Psoas muscle (tissue), 8 donors: ENCODE measurements around the gene OAS2. TPM values are rescaled to one million over a fixed set of nuclear protein-coding genes. Genes with fewer than 3 reads are reported as not detected.

Experiments used
- ATAC-seq, 4 donors: fragments of 200-7000 bp; cut with Tn5 transposase; one replicate each; pipeline ENCODE4 v1.9.1; 2020; ENCODE audit warnings: moderate library complexity in 3 of 4, mild to moderate bottlenecking in 2 of 4
- DNase-seq, 2 donors: peaks; one replicate each; pipeline ENCODE4 v3.0.0-alpha.2; 2020
- H3K27ac ChIP-seq: fragments of 200-600 bp; one replicate; pipeline ENCODE4 v1.8.0; 2022
- H3K27me3 ChIP-seq, 3 donors: fragments of 200-600 bp in 1 of 3; one replicate each; pipeline versions ENCODE4 v1.6.1 to v1.8.0; 2013 to 2022; ENCODE audit warnings: low read length in 2 of 3, mild to moderate bottlenecking in 2 of 3, moderate library complexity in 1 of 3; ENCODE audit not compliant: insufficient read depth in 3 of 3
- H3K36me3 ChIP-seq, 2 donors: fragments of 200-600 bp in 1 of 2; one replicate each; pipeline versions ENCODE4 v1.6.1 to v1.8.0; 2013 to 2022; ENCODE audit warnings: low read depth in 1 of 2, mild to moderate bottlenecking in 1 of 2, moderate library complexity in 1 of 2; ENCODE audit not compliant: insufficient read depth in 1 of 2
- H3K4me1 ChIP-seq: fragments of 200-600 bp; one replicate; pipeline ENCODE4 v1.8.0; 2022
- H3K4me3 ChIP-seq: fragments of 200-600 bp; one replicate; pipeline ENCODE4 v1.8.0; 2022; ENCODE audit warnings: mild to moderate bottlenecking
- H3K9me3 ChIP-seq: fragments of 200-600 bp; one replicate; pipeline ENCODE4 v1.8.0; 2022
- CTCF ChIP-seq: fragments of 200-600 bp; IDR thresholded peaks from one replicate; pipeline ENCODE4 v1.8.0; 2022; ENCODE audit warnings: antibody characterized with exemption
- WGBS, 3 donors: extraction: QIAGEN DNeasy Blood & Tissue Kit; methylation state at CpG; one replicate each; pipeline versions ENCODE4 v1.1.6 to v1.1.7; 2013; 5-methylcytosine and 5-hydroxymethylcytosine counted together
- intact Hi-C, 2 donors: fragments of 100-400 bp; cut with DNase I; formaldehyde crosslinking; loops; one replicate each; pipeline versions ENCODE4 v1.11.0 to v1.14.2; 2022
- polyA plus RNA-seq, 3 donors: library from polyadenylated mRNA; stranded (reverse); fragments of 200-250 nt; gene quantifications; one replicate each; pipeline ENCODE4 v1.2.3, GENCODE V29; 2013
- total RNA-seq, 4 donors: library from RNA; stranded (reverse); fragmentation: NEBNext Ultra II Directional in 2 of 4; extraction: Animal tissue kit (Norgen Biotek cat#: 25700) in 2 of 4; gene quantifications; one replicate each; pipeline versions ENCODE4 v1.2.1 to v1.2.4, GENCODE V29; 2021 to 2023
- donor health status: healthy with polysubstance abuse.
- donor health status: DM: no; HTN: no; CAD: no; lungs with moderate emphysema.
- donor health status: Bipolar disorder and iron deficiency.
- donor health status: healthy.
- donor health status: DM: yes; HTN: yes; CAD: no.
- donor health status: DM: no; HTN: no; CAD: no.
- donor health status: DM: no; HTN: no; CAD: no.
- donor health status: DM: yes; HTN: yes; CAD: no.

OAS2 gene
- total and polyA plus RNA-seq, 7 donors = 1.5 to 8.4 (median 2.1) TPM

- no peak for TF ChIP-seq CTCF
- 72 to 83% (median 76%) methylated on average over 7 of the region's 7 CpGs for WGBS, 3 donors
- Histone ChIP-seq H3K4me3 (no peak overlapping the region), H3K4me1 (no peaks in the 10 kb centered on the region), H3K27ac (no peak overlapping the region), H3K9me3 (no peaks in the 10 kb centered on the region), H3K36me3 (no peaks in the 10 kb centered on the region), H3K27me3 (peaks cover 0 to 90% (median 23%) of the 10 kb centered on the region in 3 donors)
- ATAC-seq (no peak), DNase-seq (no peak)
- intact Hi-C loops = no loop called here
These were observed 82.1 kb downstream of the OAS2 start for GRCh38 chr12:113060336-113060960.

- ATAC-seq (no peak), DNase-seq (peak in 1 of 2 donors; percentile 57)
- intact Hi-C loops = no loop called here
- H3K9me3 ChIP-seq = no peaks in the 10 kb centered on the region
- H3K27ac ChIP-seq = no peak overlapping the region
- no peaks in the 10 kb centered on the region for H3K4me1 ChIP-seq
- H3K36me3 ChIP-seq = no peaks in the 10 kb centered on the region
- no peak for TF ChIP-seq CTCF
- peaks cover 0 to 83% (median 18%) of the 10 kb centered on the region in 3 donors for H3K27me3 ChIP-seq
- 48 to 62% (median 54%) methylated on average over 9 to 10 of the region's 10 CpGs for WGBS, 3 donors
- no peak overlapping the region for H3K4me3 ChIP-seq
These were observed 82.9 kb downstream of the OAS2 start for GRCh38 chr12:113061061-113061694.

Other genes starting within 250 kb of the OAS2 start
- gene RPH3A, start 186.8 kb upstream of the OAS2 start, total RNA-seq = under 1 TPM in 2 of 4 donors, not detected in 2; 0.26 to 0.32 TPM
- under 1 TPM in 1 of 3 donors, not detected in 2; 0.26 TPM for gene RPH3A, start 186.8 kb upstream of the OAS2 start, polyA plus RNA-seq
- gene OAS1, start 71.6 kb upstream of the OAS2 start, total RNA-seq = 1 to 10 TPM; 1.8 to 3.7 (median 2.6) TPM
- 1 to 10 TPM in 2 of 3 donors, under 1 TPM in 1; 0.45 to 2.5 (median 1.8) TPM for gene OAS1, start 71.6 kb upstream of the OAS2 start, polyA plus RNA-seq
- 1 to 10 TPM; 1.5 to 6.7 (median 3.1) TPM for gene OAS3, start 40.0 kb upstream of the OAS2 start, total RNA-seq
- gene OAS3, start 40.0 kb upstream of the OAS2 start, polyA plus RNA-seq = 1 to 10 TPM; 1.1 to 1.7 (median 1.4) TPM
- 1 to 10 TPM in 2 of 4 donors, under 1 TPM in 2; 0.49 to 2.4 (median 1.2) TPM for gene DTX1, start 78.2 kb downstream of the OAS2 start, total RNA-seq
- gene DTX1, start 78.2 kb downstream of the OAS2 start, polyA plus RNA-seq = under 1 TPM; 0.59 to 0.86 (median 0.69) TPM
- gene RASAL1, start 157.2 kb downstream of the OAS2 start, total RNA-seq = under 1 TPM in 1 of 4 donors, not detected in 3; 0.89 TPM
- gene RASAL1, start 157.2 kb downstream of the OAS2 start, polyA plus RNA-seq = not detected
- gene CFAP73, start 171.2 kb downstream of the OAS2 start, total RNA-seq = not detected
- under 1 TPM; 0.17 to 0.35 (median 0.30) TPM for gene CFAP73, start 171.2 kb downstream of the OAS2 start, polyA plus RNA-seq
- gene DDX54, start 207.0 kb downstream of the OAS2 start, total RNA-seq = 10 to 100 TPM; 61.9 to 93.5 (median 81.5) TPM
- gene DDX54, start 207.0 kb downstream of the OAS2 start, polyA plus RNA-seq = 10 to 100 TPM; 53.6 to 88.7 (median 53.7) TPM
- gene RITA1, start 207.2 kb downstream of the OAS2 start, total RNA-seq = 10 to 100 TPM; 13.0 to 19.4 (median 14.7) TPM
- gene RITA1, start 207.2 kb downstream of the OAS2 start, polyA plus RNA-seq = 10 to 100 TPM; 13.7 to 28.5 (median 15.5) TPM
- 10 to 100 TPM; 24.9 to 36.2 (median 27.0) TPM for gene TPCN1, start 242.9 kb downstream of the OAS2 start, total RNA-seq
- gene TPCN1, start 242.9 kb downstream of the OAS2 start, polyA plus RNA-seq = 10 to 100 TPM in 2 of 3 donors, 1 to 10 TPM in 1; 7.6 to 33.7 (median 18.2) TPM